ENCODE results near the gene SNED1.

Gene SNED1

GRCh38 chr2:240992572-240993291 lies 5.7 kb upstream of the SNED1 start:
- DNase-seq (ENCODE audit: low read depth in 2 of 2), result no peak

GRCh38 chr2:240993446-240994170 lies 4.8 kb upstream of the SNED1 start:
- no peak for DNase-seq (ENCODE audit: low read depth in 2 of 2)

- no peak for DNase-seq (ENCODE audit: low read depth in 2 of 2)
Measured at GRCh38 chr2:240994171-240994896, 4.1 kb upstream of the SNED1 start.

GRCh38 chr2:240995041-240996021 lies 3.1 kb upstream of the SNED1 start:
- no peak for DNase-seq (ENCODE audit: low read depth in 2 of 2)

- no peak for DNase-seq (ENCODE audit: low read depth in 2 of 2)
Measured at GRCh38 chr2:240996161-240996833, 2.1 kb upstream of the SNED1 start.

- DNase-seq (ENCODE audit: low read depth in 2 of 2), result no peak
Measured at GRCh38 chr2:240996834-240997140, 1.6 kb upstream of the SNED1 start.

- no peak for DNase-seq (ENCODE audit: low read depth in 2 of 2)
Measured at GRCh38 chr2:240997141-240997855, 1.1 kb upstream of the SNED1 start.

- DNase-seq (ENCODE audit: low read depth in 2 of 2), result no peak
Measured at GRCh38 chr2:240998706-240998994, 232 bp downstream of the SNED1 start.

- DNase-seq (ENCODE audit: low read depth in 2 of 2), result no peak
Measured at GRCh38 chr2:240998995-240999791, 775 bp downstream of the SNED1 start.

GRCh38 chr2:240999873-241000541 lies 1.6 kb downstream of the SNED1 start:
- DNase-seq (ENCODE audit: low read depth in 2 of 2), result no peak

GRCh38 chr2:241000831-241001321 lies 2.5 kb downstream of the SNED1 start:
- DNase-seq (ENCODE audit: low read depth in 2 of 2), result no peak

GRCh38 chr2:241001413-241002274 lies 3.2 kb downstream of the SNED1 start:
- DNase-seq (ENCODE audit: low read depth in 2 of 2), result no peak

- DNase-seq (ENCODE audit: low read depth in 2 of 2), result no peak
Measured at GRCh38 chr2:241002275-241003046, 4.0 kb downstream of the SNED1 start.

GRCh38 chr2:241003047-241003360 lies 4.6 kb downstream of the SNED1 start:
- DNase-seq (ENCODE audit: low read depth in 2 of 2), result no peak

GRCh38 chr2:241003369-241003768 lies 5.0 kb downstream of the SNED1 start:
- DNase-seq (ENCODE audit: low read depth in 2 of 2), result no peak

GRCh38 chr2:241003830-241004564 lies 5.6 kb downstream of the SNED1 start:
- no peak for DNase-seq (ENCODE audit: low read depth in 2 of 2)

GRCh38 chr2:241005569-241005968 lies 7.2 kb downstream of the SNED1 start:
- no peak for DNase-seq (ENCODE audit: low read depth in 2 of 2)

All from fibroblast of skin of left biceps (primary cell).